DMS79 (cell line): Measurements from ENCODE around the gene GABPA.
"Not testable (repeated sequence)": the region's sequence is repeated elsewhere in the genome, so short reads cannot be mapped to it uniquely, and the experiment has no call there.

Source experiments
- DNase-seq: peaks from one replicate; lab custom pipeline; 2025; lab: John Stamatoyannopoulos, UW

GABPA gene

GRCh38 chr21:25734904-25735645, at the start of gene GABPA, which contains the start of gene ATP5PF:
TSS of gene GABPA (plus strand) at chr21:25734972. CDS start at chr21:25741599, 6,627 bp downstream.
TSS of gene ATP5PF (minus strand) at chr21:25734904. CDS start at chr21:25729794, 5,110 bp downstream.
- peak; percentile 97 for DNase-seq

GRCh38 chr21:25687787-25688186, 47.0 kb upstream of the GABPA start:
- DNase-seq: no peak

GRCh38 chr21:25688275-25689155, 46.3 kb upstream of the GABPA start:
- no peak for DNase-seq

- no peak for DNase-seq
Measured at GRCh38 chr21:25689226-25689625, 45.5 kb upstream of the GABPA start.

GRCh38 chr21:25691976-25692375, 42.8 kb upstream of the GABPA start:
- DNase-seq: no peak

GRCh38 chr21:25695461-25695860, 39.3 kb upstream of the GABPA start:
- not testable (repeated sequence) for DNase-seq

GRCh38 chr21:25700741-25701140, 34.0 kb upstream of the GABPA start:
- no peak for DNase-seq

GRCh38 chr21:25701529-25701928, 33.2 kb upstream of the GABPA start:
- no peak for DNase-seq

- DNase-seq: no peak
Measured at GRCh38 chr21:25708467-25709065, 26.2 kb upstream of the GABPA start.

- DNase-seq: no peak
Measured at GRCh38 chr21:25709684-25710265, 25.0 kb upstream of the GABPA start.

- DNase-seq: no peak
Measured at GRCh38 chr21:25710550-25710949, 24.2 kb upstream of the GABPA start.

- DNase-seq: not testable (repeated sequence)
Measured at GRCh38 chr21:25714066-25714465, 20.7 kb upstream of the GABPA start.

- DNase-seq: no peak
Measured at GRCh38 chr21:25717491-25718147, 17.2 kb upstream of the GABPA start.

- no peak for DNase-seq
Measured at GRCh38 chr21:25721987-25722386, 12.8 kb upstream of the GABPA start.

- no peak for DNase-seq
Measured at GRCh38 chr21:25722631-25723030, 12.1 kb upstream of the GABPA start.

- DNase-seq: no peak
Measured at GRCh38 chr21:25732091-25732760, 2.5 kb upstream of the GABPA start.

- no peak for DNase-seq
Measured at GRCh38 chr21:25733859-25734653, 716 bp upstream of the GABPA start.

- DNase-seq: no peak
Measured at GRCh38 chr21:25734654-25734903, 193 bp upstream of the GABPA start.

- DNase-seq: peak; percentile 52
Measured at GRCh38 chr21:25735646-25736597, 1.1 kb downstream of the GABPA start.
